Memory B cell (primary cell): ENCODE results near the gene ZNF770.

Experiments used
- ATAC-seq: fragments of 150-1000 bp; cut with Tn5 transposase; 2 replicates; pipeline ENCODE4 v1.10.0; 2021; ENCODE audit warnings: low read depth, mild to moderate bottlenecking, moderate library complexity
- DNase-seq, 2 donors: peaks; one replicate each; pipeline ENCODE4 v3.0.0; 2022; ENCODE audit warnings: low spot score in 2 of 2
- H3K27ac Mint-ChIP-seq: one replicate; pipeline ENCODE4 v1.8.0; 2022; ENCODE audit warnings: mild to moderate bottlenecking, moderate library complexity, mixed read lengths
- H3K27me3 Mint-ChIP-seq: one replicate; pipeline ENCODE4 v1.8.0; 2022; ENCODE audit warnings: mixed read lengths
- H3K36me3 Mint-ChIP-seq: one replicate; pipeline ENCODE4 v1.8.0; 2022; ENCODE audit warnings: mild to moderate bottlenecking, mixed read lengths
- H3K4me1 Mint-ChIP-seq: one replicate; pipeline ENCODE4 v1.8.0; 2022; ENCODE audit warnings: mixed read lengths
- H3K4me3 Mint-ChIP-seq: one replicate; pipeline ENCODE4 v1.8.0; 2022; ENCODE audit warnings: mild to moderate bottlenecking, moderate library complexity, mixed read lengths
- H3K9me3 Mint-ChIP-seq: one replicate; pipeline ENCODE4 v1.8.0; 2022; ENCODE audit warnings: mixed read lengths

The ZNF770 gene

GRCh38 chr15:34988027-34988902 is at the start of gene ZNF770:
Gene ZNF770, minus strand, starts transcription at chr15:34988287. Its CDS starts 4,853 bp downstream, at chr15:34983434.
- peaks cover 24% of the 10 kb centered on the region for H3K4me1 Mint-ChIP-seq
- no peaks in the 10 kb centered on the region for H3K9me3 Mint-ChIP-seq
- peaks cover 3% of the 10 kb centered on the region for H3K36me3 Mint-ChIP-seq
- no peaks in the 10 kb centered on the region for H3K27me3 Mint-ChIP-seq
- ATAC-seq = peak; percentile 79
- peak; percentile 91 to 97 for DNase-seq
- H3K4me3 Mint-ChIP-seq = peak within 1 kb of the TSS; percentile 98
- peak within 1 kb of the TSS; percentile 98 for H3K27ac Mint-ChIP-seq

- H3K36me3 Mint-ChIP-seq = no peaks in the 10 kb centered on the region
Measured at GRCh38 chr15:35028235-35028984, 40.3 kb upstream of the ZNF770 start.

GRCh38 chr15:35023804-35024203 is 35.7 kb upstream of the ZNF770 start:
- DNase-seq = no peak
- H3K36me3 Mint-ChIP-seq = peaks cover 2% of the 10 kb centered on the region
- H3K9me3 Mint-ChIP-seq = no peaks in the 10 kb centered on the region
- H3K27ac Mint-ChIP-seq = no peak overlapping the region
- no peak overlapping the region for H3K4me3 Mint-ChIP-seq
- peaks cover 6% of the 10 kb centered on the region for H3K27me3 Mint-ChIP-seq
- H3K4me1 Mint-ChIP-seq = no peaks in the 10 kb centered on the region
- no peak for ATAC-seq

More at GRCh38 chr15:35028235-35028984, 40.3 kb upstream of the ZNF770 start:
- DNase-seq = no peak
- no peak overlapping the region for H3K4me3 Mint-ChIP-seq
- peaks cover 3% of the 10 kb centered on the region for H3K27me3 Mint-ChIP-seq
- no peak for ATAC-seq
- no peak overlapping the region for H3K27ac Mint-ChIP-seq
- H3K4me1 Mint-ChIP-seq = no peaks in the 10 kb centered on the region
- H3K9me3 Mint-ChIP-seq = no peaks in the 10 kb centered on the region

- H3K27ac Mint-ChIP-seq = no peak overlapping the region
- peaks cover 7% of the 10 kb centered on the region for H3K27me3 Mint-ChIP-seq
- ATAC-seq = no peak
- no peaks in the 10 kb centered on the region for H3K9me3 Mint-ChIP-seq
- no peak overlapping the region for H3K4me3 Mint-ChIP-seq
- no peak for DNase-seq
- H3K4me1 Mint-ChIP-seq = no peaks in the 10 kb centered on the region
- H3K36me3 Mint-ChIP-seq = peaks cover 2% of the 10 kb centered on the region
Measured at GRCh38 chr15:35020974-35021373, 32.9 kb upstream of the ZNF770 start.

GRCh38 chr15:35019404-35020327 is 31.6 kb upstream of the ZNF770 start:
- DNase-seq (no peak), ATAC-seq (no peak)
- no peak overlapping the region for H3K4me3 Mint-ChIP-seq
- H3K27ac Mint-ChIP-seq = no peak overlapping the region
- no peaks in the 10 kb centered on the region for H3K9me3 Mint-ChIP-seq
- peaks cover 7% of the 10 kb centered on the region for H3K27me3 Mint-ChIP-seq
- H3K36me3 Mint-ChIP-seq = peaks cover 2% of the 10 kb centered on the region
- no peaks in the 10 kb centered on the region for H3K4me1 Mint-ChIP-seq

GRCh38 chr15:35014241-35014640 is 26.2 kb upstream of the ZNF770 start:
- ATAC-seq (no peak), DNase-seq (no peak)
- no peaks in the 10 kb centered on the region for H3K4me1 Mint-ChIP-seq
- no peaks in the 10 kb centered on the region for H3K36me3 Mint-ChIP-seq
- H3K27me3 Mint-ChIP-seq = peaks cover 3% of the 10 kb centered on the region
- no peak overlapping the region for H3K4me3 Mint-ChIP-seq
- no peak overlapping the region for H3K27ac Mint-ChIP-seq
- H3K9me3 Mint-ChIP-seq = no peaks in the 10 kb centered on the region

GRCh38 chr15:35013370-35013769 is 25.3 kb upstream of the ZNF770 start:
- Mint-ChIP-seq H3K36me3 (no peaks in the 10 kb centered on the region), H3K4me3 (no peak overlapping the region), H3K27me3 (peaks cover 3% of the 10 kb centered on the region), H3K9me3 (no peaks in the 10 kb centered on the region), H3K4me1 (no peaks in the 10 kb centered on the region), H3K27ac (no peak overlapping the region)
- ATAC-seq = no peak
- DNase-seq = no peak

- DNase-seq (no peak), ATAC-seq (no peak)
- no peak overlapping the region for H3K4me3 Mint-ChIP-seq
- H3K9me3 Mint-ChIP-seq = no peaks in the 10 kb centered on the region
- H3K36me3 Mint-ChIP-seq = no peaks in the 10 kb centered on the region
- H3K4me1 Mint-ChIP-seq = no peaks in the 10 kb centered on the region
- peaks cover 1% of the 10 kb centered on the region for H3K27me3 Mint-ChIP-seq
- H3K27ac Mint-ChIP-seq = no peak overlapping the region
Measured at GRCh38 chr15:35007397-35007796, 19.3 kb upstream of the ZNF770 start.

GRCh38 chr15:35005933-35006332 is 17.8 kb upstream of the ZNF770 start:
- H3K27ac Mint-ChIP-seq = no peak overlapping the region
- no peak overlapping the region for H3K4me3 Mint-ChIP-seq
- DNase-seq = no peak
- no peaks in the 10 kb centered on the region for H3K4me1 Mint-ChIP-seq
- no peak for ATAC-seq
- H3K9me3 Mint-ChIP-seq = no peaks in the 10 kb centered on the region
- no peaks in the 10 kb centered on the region for H3K36me3 Mint-ChIP-seq
- H3K27me3 Mint-ChIP-seq = no peaks in the 10 kb centered on the region

- H3K36me3 Mint-ChIP-seq = no peaks in the 10 kb centered on the region
- no peaks in the 10 kb centered on the region for H3K4me1 Mint-ChIP-seq
- no peak for DNase-seq
- no peak overlapping the region for H3K4me3 Mint-ChIP-seq
- no peak for ATAC-seq
- H3K27me3 Mint-ChIP-seq = no peaks in the 10 kb centered on the region
- no peaks in the 10 kb centered on the region for H3K9me3 Mint-ChIP-seq
- H3K27ac Mint-ChIP-seq = no peak overlapping the region
Measured at GRCh38 chr15:35003928-35004327, 15.8 kb upstream of the ZNF770 start.

GRCh38 chr15:35000511-35000910 is 12.4 kb upstream of the ZNF770 start:
- Mint-ChIP-seq H3K4me3 (no peak overlapping the region), H3K27ac (no peak overlapping the region), H3K36me3 (no peaks in the 10 kb centered on the region), H3K27me3 (peaks cover 3% of the 10 kb centered on the region), H3K9me3 (no peaks in the 10 kb centered on the region), H3K4me1 (no peaks in the 10 kb centered on the region)
- no peak for DNase-seq
- ATAC-seq = no peak

- Mint-ChIP-seq H3K9me3 (no peaks in the 10 kb centered on the region), H3K36me3 (no peaks in the 10 kb centered on the region), H3K27me3 (peaks cover 3% of the 10 kb centered on the region), H3K4me1 (no peaks in the 10 kb centered on the region), H3K27ac (no peak overlapping the region), H3K4me3 (no peak overlapping the region)
- DNase-seq (no peak), ATAC-seq (no peak)
Measured at GRCh38 chr15:34999906-35000305, 11.8 kb upstream of the ZNF770 start.

GRCh38 chr15:34994925-34995324 is 6.8 kb upstream of the ZNF770 start:
- Mint-ChIP-seq H3K4me1 (no peaks in the 10 kb centered on the region), H3K9me3 (no peaks in the 10 kb centered on the region), H3K27ac (no peak overlapping the region), H3K4me3 (no peak overlapping the region), H3K36me3 (no peaks in the 10 kb centered on the region), H3K27me3 (peaks cover 3% of the 10 kb centered on the region)
- ATAC-seq (no peak), DNase-seq (no peak)

- Mint-ChIP-seq H3K4me3 (no peak overlapping the region), H3K9me3 (no peaks in the 10 kb centered on the region), H3K36me3 (no peaks in the 10 kb centered on the region), H3K27ac (no peak overlapping the region), H3K4me1 (peaks cover 2% of the 10 kb centered on the region), H3K27me3 (peaks cover 3% of the 10 kb centered on the region)
- DNase-seq (no peak), ATAC-seq (no peak)
Measured at GRCh38 chr15:34993877-34994276, 5.8 kb upstream of the ZNF770 start.
